ENCODE results near the gene POLA1.

POLA1 gene

DNA sequence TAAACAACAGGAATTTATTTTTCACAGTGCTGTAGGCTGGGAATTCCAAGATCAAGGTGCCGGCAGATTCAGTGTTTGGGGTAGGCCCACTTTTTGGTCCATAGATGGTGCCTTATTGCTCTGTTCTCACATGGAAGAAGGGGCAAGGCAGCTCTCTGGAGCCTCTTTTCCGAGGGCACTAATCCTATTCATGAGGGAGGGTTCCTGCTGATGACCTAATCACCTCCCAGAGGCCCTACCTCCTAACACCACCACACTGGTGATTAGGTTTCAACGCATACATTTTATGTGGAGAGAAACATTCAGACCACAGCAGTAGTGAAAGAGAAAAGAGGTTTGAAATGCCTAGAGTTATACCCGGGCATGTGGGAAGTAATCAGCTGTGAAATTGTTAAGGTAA lies 1.4 kb upstream of the POLA1 start:
- DNase-seq (ENCODE audit: low read depth), result no peak

DNA sequence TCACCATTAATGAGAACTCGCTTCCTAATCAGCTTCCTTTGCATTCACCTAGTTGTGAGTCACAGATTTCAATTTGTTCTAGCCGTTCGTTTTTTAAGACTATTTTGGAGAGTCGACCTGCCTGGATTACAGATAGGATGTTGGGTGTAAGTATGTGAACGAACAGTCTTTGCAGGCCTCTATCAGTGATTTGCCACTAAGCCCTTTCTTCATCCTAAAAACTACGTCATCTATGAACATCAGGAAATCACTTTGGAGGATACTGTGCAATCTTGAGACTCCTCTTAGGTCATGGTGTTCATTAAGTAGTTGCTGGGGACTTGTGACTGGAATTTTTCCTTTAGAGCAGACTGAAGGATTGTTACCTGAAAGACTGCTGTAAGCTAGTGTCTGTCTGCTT lies 1.1 kb downstream of the POLA1 start:
- no peak for DNase-seq (ENCODE audit: low read depth)

DNA sequence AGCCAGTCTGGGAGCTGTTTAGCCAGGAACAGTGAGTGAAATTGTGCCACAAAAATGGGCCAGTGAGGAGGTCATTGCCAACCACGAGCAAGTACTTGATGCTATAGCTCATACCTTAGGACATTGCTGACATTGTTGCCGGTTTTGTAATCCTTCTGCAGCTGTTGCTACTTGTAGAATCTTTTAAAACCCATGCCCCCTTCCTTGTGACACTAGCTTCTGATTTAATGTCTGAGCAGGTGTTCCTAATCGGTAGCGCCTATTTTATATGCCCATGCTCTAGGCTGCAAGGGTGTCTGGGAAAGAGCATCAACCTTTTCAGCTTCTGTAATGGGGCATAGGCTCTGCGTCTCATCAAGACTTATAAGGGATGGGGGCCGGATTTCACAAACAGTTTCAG lies 2.6 kb downstream of the POLA1 start:
- DNase-seq (ENCODE audit: low read depth), result no peak

DNA sequence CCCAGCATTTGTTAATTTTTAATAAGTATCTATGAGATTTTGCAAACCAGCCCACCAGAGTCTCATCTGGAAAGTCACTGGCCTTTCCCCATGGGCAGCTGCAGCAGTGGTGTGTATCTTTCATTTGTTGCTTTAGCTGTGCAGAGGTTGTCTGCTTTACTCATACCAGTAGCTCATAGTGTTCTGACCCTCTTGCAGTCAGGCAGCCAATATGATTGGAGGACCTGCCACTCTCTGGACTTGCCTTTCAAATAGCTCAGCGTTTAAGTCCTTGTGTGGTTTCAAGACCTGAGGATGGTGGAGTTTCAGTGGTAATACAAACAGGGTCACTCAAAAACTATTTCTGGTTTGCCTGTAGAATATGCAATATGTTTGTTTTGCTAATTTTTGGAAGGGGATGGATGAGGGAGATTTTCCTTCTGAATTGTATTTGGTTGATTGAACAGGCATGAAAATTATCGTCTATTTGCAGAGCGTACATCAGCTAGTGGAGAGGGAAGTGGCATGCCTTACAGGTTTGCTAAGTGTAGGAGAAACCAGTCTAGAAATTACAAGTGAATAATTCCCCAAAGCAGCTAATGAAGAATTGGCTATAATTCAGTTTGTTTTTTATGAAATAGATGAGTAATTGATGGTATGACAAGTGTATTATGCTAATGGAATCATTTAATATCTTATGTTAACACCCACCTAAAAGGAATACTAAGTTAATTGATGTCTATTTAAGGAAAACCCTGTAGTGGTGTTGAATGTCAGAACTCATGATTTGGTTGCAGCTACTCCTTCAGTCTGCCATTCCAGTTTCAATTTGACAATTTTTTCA lies 8.9 kb downstream of the POLA1 start:
- DNase-seq (ENCODE audit: low read depth), result no peak

DNA sequence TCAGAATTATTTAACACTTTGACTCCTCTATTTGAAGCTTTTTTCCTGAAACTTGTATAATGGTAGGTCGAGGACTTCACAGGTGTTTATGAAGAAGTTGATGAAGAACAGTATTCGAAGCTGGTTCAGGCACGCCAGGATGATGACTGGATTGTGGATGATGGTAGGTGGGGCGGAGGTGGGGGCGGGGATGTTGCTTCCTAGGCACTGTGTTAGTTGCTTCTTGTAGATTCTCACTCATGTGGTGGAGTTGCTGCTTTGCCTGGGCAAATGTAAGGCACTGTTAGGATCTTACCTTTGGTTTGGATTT lies 9.4 kb downstream of the POLA1 start:
- no peak for DNase-seq (ENCODE audit: low read depth)

DNA sequence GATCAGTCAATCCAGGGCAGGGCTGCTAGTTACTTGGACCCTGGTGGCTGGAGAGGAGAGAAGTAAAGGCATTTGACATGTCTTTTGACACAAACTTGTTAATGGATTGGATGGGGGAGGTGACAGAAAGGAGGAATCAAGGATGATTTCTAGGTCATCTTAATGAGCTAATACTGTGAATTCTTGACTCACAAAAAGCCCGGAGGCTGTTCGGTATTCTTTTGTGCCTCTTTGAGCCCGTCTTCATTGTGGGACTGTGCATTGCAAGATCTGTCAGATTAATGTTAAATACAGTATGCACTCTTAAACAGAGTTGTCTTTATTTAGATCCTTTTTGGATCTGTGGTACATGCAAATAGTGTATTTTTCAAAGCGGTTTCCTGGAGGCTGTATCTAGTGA lies 25.1 kb downstream of the POLA1 start:
- no peak for DNase-seq (ENCODE audit: low read depth)

DNA sequence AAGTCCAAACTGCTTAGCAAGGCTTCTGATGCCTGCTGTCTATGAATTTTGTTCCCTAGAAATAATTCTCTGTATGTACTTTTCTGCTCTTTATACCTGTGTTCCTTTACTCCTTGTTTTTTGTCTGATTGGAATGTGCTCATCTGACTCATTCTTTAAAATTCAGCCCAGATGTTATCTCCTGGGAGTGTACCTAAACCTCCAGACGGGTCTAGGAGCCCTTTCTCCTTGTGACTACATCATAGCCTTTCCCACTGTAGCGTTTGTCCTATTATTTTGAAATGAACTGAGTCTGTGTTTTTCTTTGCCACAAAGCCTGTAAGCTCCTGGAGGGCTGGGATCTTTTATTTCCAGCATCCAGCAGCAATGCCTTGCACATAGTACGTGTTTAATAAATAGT lies 26.3 kb downstream of the POLA1 start:
- DNase-seq (ENCODE audit: low read depth), result no peak

DNA sequence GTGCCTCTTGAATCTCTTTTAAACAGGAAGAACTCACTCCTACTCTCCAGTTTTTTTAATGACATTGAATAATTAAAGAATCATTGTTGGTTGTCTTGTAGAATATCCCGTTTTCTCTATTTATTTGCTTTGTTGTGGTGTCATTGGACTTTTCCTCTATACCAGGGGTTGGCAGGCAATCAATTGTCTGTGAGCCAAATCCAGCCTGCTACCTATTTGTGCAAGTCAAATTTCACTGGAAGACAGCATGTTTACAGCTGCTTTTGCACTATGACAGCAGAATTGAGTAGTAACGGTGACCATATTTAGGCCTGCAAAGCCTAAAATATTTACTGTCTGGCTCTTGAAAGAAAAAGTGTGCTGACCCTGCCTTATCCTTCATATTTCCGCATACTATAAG lies 34.8 kb downstream of the POLA1 start:
- no peak for DNase-seq (ENCODE audit: low read depth)

DNA sequence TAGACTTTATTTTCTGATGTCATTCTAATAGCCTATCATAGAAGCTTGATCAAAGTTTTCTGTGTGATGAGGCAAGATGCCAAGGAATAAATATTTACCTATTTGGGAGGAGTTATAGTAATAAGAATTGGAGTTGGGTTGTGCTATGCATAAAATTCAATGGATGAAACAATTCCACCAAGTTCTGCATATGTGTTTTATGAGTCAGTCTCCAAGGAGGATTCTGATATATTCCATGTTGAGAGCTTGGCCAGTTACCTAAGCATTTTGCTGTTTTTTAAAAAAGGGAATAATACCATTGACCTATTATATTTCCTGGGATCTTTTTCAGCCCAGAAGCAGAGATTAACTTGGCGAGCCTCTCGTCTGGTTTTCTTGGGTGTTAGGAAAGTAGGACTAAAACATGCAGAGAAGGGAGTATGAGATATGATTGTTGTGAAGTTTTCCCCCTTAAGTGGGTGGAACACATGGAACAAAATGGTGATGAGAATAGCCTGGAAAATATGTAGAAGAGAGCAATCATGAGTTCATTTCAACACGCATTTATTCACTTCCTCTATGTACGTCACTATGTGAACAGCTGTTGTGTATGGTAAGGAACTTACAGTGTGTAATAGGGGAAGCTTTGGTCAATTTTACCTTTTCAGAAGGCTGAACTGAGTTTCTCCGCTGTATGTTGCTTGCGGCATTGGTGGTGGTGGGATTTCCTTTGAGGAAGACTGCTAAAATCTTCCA lies 39.2 kb downstream of the POLA1 start:
- no peak for DNase-seq (ENCODE audit: low read depth)

DNA sequence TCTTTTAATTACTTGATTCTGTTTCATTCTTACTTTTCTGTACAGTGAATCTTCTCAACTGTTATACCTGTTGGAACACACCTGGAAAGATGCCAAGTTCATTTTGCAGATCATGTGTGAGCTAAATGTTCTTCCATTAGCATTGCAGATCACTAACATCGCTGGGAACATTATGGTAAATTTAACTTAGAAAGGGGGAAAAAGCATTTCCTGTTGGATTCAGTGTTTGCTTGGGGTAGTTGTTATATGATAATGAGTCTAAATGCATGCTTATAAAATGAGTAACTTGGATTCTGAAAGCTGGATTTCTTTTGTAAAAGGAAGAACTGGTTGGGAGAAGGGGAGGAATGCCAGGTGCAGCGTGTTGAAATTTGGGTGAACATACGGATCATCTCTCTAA lies 47.6 kb downstream of the POLA1 start:
- no peak for DNase-seq (ENCODE audit: low read depth)

DNA sequence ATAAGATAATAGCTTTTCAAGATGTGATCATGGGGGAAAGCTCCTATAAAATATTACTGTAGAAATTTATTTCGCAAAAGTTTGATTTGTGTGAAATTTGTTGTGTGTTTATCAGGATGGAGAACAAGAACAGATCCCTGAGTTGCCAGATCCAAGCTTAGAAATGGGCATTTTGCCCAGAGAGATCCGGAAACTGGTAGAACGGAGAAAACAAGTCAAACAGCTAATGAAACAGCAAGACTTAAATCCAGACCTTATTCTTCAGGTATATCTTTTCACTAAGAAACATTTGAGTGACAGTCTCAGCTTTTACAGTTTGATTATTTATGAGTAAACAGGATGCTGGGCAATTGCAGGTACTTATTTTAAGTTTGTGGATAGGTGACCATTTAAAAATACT lies 54.5 kb downstream of the POLA1 start:
- DNase-seq (ENCODE audit: low read depth), result no peak

DNA sequence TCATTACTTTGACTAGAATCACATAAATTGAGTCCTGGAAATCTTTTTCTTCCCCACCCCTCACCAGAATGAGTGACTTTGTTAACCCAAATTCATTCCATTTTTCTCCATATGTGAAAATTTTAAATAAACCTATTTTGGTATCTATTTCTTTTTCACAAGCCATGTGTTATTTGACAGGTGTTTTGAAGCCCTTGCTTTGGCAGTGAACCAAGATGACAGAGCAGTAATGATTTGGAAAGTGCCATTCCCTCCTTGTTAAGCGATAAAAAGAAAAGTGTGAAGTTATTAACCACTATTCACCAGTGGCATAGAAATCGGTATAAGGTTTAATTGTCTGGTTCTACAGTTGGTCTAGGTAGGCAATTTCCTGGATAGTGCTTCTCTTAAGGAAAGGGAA lies 66.1 kb downstream of the POLA1 start:
- DNase-seq (ENCODE audit: low read depth), result no peak

DNA sequence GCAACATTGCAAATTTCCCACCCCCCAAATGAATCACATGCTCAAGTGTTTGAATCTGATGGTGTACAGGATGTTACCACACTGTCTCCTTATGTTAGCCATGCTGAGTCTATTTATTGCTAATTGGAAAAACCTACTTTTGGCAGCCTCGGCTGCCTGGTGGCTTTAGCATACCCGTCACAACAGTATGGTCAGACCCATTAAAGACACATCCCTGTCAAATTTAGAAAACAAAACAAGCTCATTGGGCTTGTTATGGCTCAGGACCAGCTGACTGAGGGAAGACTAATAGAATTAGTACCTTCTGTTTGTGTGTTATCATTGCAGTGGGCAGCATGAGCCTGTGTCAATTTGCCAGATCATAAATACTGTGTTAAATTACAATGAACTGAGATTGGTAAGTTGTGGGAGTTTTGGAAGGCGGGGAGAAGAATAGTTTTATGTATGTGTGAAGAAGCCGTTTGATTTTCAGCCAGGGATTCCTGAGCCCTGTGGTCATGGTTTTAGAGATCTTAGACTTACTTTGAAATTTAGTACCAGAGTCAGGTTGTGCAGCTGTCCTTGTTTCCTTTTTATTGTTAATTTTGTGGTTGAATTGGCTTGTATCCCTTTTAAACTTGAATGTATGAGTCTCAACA lies 66.8 kb downstream of the POLA1 start:
- no peak for DNase-seq (ENCODE audit: low read depth)

DNA sequence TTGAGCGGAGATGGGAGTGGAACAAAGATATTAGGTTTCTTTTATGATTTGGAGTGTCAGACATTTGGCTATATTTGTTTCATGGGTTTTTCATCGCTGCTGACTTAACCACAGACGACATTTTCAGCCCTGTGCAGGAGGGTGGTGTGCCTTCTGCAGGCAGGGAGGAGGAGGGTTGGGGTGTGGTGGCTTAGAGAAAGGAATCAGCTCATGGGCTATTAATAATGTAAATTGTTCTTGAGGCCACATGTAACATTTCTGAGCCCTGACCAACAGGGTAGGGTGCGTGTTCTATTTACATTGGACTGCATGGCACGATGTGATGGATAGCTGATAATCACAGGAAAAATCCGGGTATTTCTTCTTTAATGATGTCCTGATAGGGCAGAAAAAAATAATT lies 67.6 kb downstream of the POLA1 start:
- no peak for DNase-seq (ENCODE audit: low read depth)

DNA sequence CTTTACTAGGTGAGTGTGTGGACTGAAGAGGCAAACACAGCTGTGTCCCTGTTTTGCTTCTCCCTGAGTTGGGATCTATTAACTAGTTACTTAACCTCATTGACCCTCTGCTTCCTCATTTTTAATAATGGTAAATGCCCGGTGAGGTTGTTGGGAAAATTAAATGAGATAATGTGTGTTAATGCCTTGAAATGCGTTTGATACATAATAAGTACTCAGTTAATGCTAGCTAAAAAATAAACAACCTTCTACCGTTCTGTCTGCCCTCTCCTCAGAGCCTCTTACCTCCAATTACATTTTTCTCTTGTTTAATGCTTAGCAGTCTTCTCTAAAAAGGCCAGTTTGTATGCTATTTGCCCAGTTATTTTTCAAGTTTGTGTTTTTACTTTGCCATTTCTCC lies 70.3 kb downstream of the POLA1 start:
- DNase-seq (ENCODE audit: low read depth), result no peak

DNA sequence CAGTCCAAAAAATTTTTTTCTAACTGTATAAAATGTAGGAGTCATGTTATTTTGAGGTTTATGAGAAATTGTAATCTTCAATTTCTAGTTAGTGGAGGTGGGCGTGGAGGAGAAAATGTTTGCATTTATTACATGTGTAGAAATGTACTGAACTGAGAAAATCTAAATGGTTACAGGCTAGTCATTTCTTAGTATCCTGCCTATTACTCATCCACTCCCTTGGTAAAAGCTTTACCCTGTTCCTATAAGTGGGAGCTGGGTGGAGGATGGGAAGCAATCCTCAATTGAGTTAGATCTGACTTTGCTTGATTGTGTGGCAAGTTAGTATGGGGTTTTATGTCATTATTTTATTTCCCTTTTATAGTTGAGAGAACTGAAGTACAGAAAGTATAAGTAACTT lies 73.8 kb downstream of the POLA1 start:
- DNase-seq (ENCODE audit: low read depth), result no peak

DNA sequence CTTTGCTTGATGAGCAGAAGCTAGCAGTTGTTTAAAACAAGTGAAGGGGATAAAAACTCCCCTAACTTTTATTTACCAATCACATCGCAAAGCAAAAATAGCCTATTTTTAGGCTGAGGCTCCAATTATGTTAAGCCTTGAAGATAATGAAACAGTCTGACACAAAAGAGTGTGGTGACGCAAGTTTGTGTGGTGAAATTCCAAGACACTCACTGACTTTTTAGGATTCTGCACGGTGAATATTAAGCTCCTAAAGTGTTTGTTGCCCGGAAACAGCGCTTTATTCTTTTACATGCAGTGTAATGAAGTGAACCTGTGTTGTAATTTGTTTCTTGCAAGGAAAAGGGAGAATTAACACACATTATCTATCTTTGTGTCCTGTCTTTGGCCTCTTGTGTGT lies 74.8 kb downstream of the POLA1 start:
- no peak for DNase-seq (ENCODE audit: low read depth)

DNA sequence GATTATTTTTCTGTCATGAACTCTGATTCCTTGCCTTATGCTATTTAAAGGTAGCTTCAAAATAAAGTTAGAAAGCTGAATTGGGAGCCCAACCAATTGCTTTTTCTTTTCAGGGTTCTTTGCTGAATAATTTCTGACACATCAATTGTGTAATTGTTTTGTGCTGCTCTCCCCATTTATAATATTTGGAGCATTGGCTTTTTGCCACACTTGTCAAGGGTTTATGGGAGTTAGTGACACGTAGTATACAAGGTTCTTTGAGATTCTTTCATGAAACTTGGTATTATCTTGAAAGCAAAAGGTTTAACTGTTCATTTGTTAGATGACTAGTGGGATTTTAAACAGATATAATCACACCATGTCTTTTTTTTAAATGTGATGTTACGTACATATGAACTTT lies 80.9 kb downstream of the POLA1 start:
- no peak for DNase-seq (ENCODE audit: low read depth)

DNA sequence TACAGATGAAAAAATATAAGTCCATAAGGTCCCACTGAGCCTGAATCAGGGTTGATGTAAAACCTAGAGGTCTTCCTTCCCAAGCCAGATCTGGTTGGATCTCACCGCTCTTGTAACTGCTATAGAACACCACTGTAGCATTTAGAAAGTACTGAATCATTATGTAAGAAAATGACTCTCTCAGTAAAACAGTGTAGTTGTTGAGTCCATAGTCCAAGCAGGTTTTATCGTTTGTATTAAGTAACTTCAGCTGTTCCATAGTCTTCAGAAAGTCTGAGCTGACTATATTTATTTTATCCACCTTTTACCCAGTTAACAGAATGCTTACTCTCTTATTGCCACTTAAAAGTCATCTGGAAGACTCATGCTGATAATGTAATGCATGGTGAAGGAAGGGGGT lies 82.2 kb downstream of the POLA1 start:
- no peak for DNase-seq (ENCODE audit: low read depth)

DNA sequence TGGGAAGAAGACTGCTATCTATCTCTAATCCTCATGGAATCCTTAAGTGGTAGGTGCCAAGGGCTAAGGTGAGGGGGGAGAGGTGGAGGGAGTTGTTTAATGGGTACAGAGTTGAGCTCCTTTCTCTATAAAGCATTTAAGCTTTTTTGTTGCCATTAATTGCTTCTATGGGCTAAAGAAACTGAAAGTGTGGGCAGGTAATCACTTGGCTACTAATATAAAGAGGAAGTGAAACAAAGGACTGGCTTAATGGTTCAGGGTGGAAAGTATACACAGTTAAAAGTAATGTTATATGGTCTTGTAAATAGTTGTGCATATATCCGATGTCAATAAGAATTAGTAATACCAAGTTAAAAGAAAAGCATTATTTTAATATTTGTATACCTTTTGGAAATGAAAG lies 83.9 kb downstream of the POLA1 start:
- no peak for DNase-seq (ENCODE audit: low read depth)

DNA sequence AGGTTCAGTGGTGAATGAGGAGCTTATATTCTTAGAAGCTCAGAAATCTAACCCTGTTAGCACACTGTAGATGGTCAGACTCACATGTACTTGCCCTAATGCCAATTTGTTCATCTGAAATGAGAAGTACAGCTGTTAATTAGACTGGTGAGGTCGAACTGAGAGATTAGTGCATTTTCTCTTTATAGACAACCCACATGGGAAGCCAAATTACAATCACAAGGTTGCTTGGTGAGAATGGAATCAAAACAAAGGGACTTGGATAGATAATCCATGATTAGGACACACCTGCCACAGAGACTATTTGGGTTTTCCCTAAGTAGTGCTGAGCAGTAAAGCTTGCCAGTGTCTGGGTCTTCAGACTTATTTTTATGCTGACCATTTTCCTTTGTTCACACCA lies 88.3 kb downstream of the POLA1 start:
- no peak for DNase-seq (ENCODE audit: low read depth)

DNA sequence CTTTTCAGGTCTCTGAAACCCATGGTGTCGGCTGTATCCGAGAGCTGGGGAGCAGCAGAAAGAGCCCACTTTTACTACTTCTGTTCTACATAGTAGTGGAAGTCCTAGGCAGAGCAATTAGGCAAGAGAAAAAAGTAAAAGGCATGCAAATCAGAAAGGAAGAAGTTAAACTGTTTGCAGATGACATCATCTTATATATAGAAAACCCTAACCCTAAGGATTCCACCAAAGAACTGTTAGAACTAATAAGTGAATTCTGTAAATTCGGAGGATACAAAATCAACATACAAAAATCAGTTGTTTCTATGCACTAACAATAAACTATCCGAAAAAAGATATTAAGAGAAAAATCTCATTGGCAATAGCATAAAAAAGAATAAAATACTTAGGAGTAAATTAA lies 95.3 kb downstream of the POLA1 start:
- no peak for DNase-seq (ENCODE audit: low read depth)

DNA sequence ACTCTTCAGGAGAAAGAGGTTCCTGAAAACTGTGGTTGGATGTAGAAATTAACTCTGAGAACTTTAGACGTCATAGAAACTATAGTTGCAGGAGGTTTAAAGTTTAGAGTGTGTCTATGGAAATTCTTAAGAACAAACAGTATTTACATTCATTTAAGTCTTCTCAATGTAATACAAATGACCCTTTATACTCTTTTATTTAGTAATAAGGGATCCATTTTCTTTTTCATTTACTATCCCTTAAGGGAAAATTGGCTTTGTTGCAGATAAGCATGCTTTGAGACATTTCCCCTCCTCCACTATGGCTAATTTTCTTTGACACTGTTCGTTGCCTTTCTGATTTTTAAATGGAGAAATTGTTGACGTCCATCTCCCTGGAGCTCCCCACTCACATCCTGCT lies 96.4 kb downstream of the POLA1 start:
- DNase-seq (ENCODE audit: low read depth), result no peak

DNA sequence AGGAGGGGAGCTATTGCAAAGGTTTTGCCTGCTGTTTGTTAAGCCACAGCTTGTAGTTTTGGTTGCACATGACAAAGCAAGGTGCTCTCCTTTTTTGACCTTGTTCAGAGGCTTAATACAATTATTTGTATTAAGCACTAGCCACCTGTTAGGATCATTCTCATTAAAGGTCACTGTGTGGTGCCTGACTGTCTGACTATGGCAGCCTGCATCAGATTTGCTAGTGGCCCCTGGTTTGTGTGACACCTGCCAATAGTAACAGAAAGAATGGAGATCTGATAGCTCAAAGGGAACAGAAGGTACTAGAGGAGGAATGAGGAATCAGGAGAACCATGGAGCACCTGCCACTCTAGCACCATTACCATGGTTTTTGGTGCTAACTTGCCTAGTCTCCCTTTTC lies 102.5 kb downstream of the POLA1 start:
- DNase-seq (ENCODE audit: low read depth), result no peak
